HCT116 (cell line): ENCODE measurements around the gene EIPR1. TPM values are rescaled to one million over a fixed set of nuclear protein-coding genes. Genes with fewer than 3 reads are reported as not detected.

Source experiments
- ATAC-seq: fragments of 200-7000 bp; cut with Tn5 transposase; 2 replicates; pipeline ENCODE4 v1.9.1; 2020; ENCODE audit warnings: mild to moderate bottlenecking, moderate library complexity
- BruUV-seq: library from RNA; stranded (reverse); fragments of 400-500 nt; replicated peaks from 2 replicates; lab custom pipeline; 2021; lab: Mats Ljungman, UMichigan
- CTCF ChIA-PET: fragments of 300-600 bp; sonication (Branson Sonifier 250); formaldehyde crosslinking; loops from one replicate; lab custom pipeline; 2021; ENCODE audit warnings: antibody characterized with exemption; lab: Charles Lee
- POLR2A ChIA-PET: fragments of 300-600, 350-600 bp; sonication (Branson Sonifier 250); formaldehyde crosslinking; loops from one replicate; lab custom pipeline; 2021; ENCODE audit warnings: antibody characterized with exemption; lab: Charles Lee
- RAD21 ChIA-PET, 2 experiments: fragments of 300-600 bp; sonication (Branson Sonifier 250); formaldehyde crosslinking; loops; one replicate each; lab custom pipeline; 2023; ENCODE audit warnings: low total read pairs in 2 of 2; ENCODE audit not compliant: uncharacterized antibody in 2 of 2, unreplicated experiment in 2 of 2, low non-redundant PET in 1 of 2; lab: Charles Lee
- DNase-seq: peaks from one replicate; pipeline ENCODE4 v3.0.0-alpha.2; 2010; ENCODE audit warnings: low read depth, low spot score
- H2AFZ ChIP-seq: fragments of 200-600 bp; shearing (Covaris generic), sonication (generic); 2 replicates; pipeline ENCODE4 v1.6.1; 2017; ENCODE audit warnings: low read depth, mixed run types, mixed read lengths, antibody characterized with exemption, low read length; ENCODE audit not compliant: poor library complexity, severe bottlenecking
- H3K27ac ChIP-seq: 2 replicates; pipeline ENCODE4 v1.5.1; 2012; ENCODE audit warnings: low read depth, low read length
- H3K27me3 ChIP-seq: fragments of 200-600 bp; sonication (generic); 2 replicates; pipeline ENCODE4 v1.6.1; 2016; ENCODE audit warnings: mixed run types, low read length, mixed read lengths; ENCODE audit not compliant: insufficient read depth
- H3K36me3 ChIP-seq, 2 experiments: fragments of 200-500 bp in 1 of 2; fragments of 200-600 bp in 1 of 2; sonication (Bioruptor generic) in 1 of 2; sonication (generic) in 1 of 2; 2 replicates each; pipeline versions ENCODE4 v1.5.1 to v1.6.1; 2014 to 2016; ENCODE audit warnings: low read length in 2 of 2, inconsistent platforms in 1 of 2, mixed read lengths in 1 of 2, mixed run types in 1 of 2; ENCODE audit not compliant: insufficient read depth in 2 of 2, control insufficient read depth in 1 of 2
- H3K4me1 ChIP-seq, 2 experiments: fragments of 200-600 bp in 1 of 2; sonication (generic) in 1 of 2; 2 replicates each; pipeline versions ENCODE4 v1.5.1 to v1.6.1; 2012 to 2017; ENCODE audit warnings: low read length in 2 of 2, inconsistent platforms in 1 of 2, mild to moderate bottlenecking in 1 of 2, mixed read lengths in 1 of 2, mixed run types in 1 of 2, moderate library complexity in 1 of 2; ENCODE audit not compliant: insufficient read depth in 2 of 2, control insufficient read depth in 1 of 2
- H3K4me2 ChIP-seq: fragments of 200-600 bp; sonication (generic); 2 replicates; pipeline ENCODE4 v1.6.1; 2017; ENCODE audit warnings: mixed run types, low read length, mixed read lengths
- H3K4me3 ChIP-seq, 2 experiments: fragments of 200-600 bp in 1 of 2; sonication (generic) in 1 of 2; replicated peaks in 1 of 2; 2 replicates each; pipeline ENCODE4 v1.5.1; 2011 to 2016; ENCODE audit warnings: low read length in 2 of 2, control low read depth in 1 of 2, low read depth in 1 of 2, mild to moderate bottlenecking in 1 of 2, mixed read lengths in 1 of 2, mixed run types in 1 of 2
- H3K79me2 ChIP-seq: fragments of 200-600 bp; sonication (generic); 2 replicates; pipeline ENCODE4 v1.6.1; 2017; ENCODE audit warnings: mild to moderate bottlenecking, mixed run types, low read length, moderate library complexity, mixed read lengths; ENCODE audit not compliant: insufficient read depth
- H3K9ac ChIP-seq: fragments of 200-600 bp; sonication (generic); 2 replicates; pipeline ENCODE4 v1.6.1; 2016; ENCODE audit warnings: low read length, mixed read lengths
- H3K9me2 ChIP-seq: fragments of 200-600 bp; sonication (generic), shearing (Covaris generic); 2 replicates; pipeline ENCODE4 v1.6.1; 2017; ENCODE audit warnings: mixed run types, mild to moderate bottlenecking, moderate library complexity; ENCODE audit not compliant: insufficient read depth
- H3K9me3 ChIP-seq, 2 experiments: fragments of 200-500 bp in 1 of 2; fragments of 200-600 bp in 1 of 2; sonication (Bioruptor generic) in 1 of 2; sonication (generic) in 1 of 2; 2 replicates each; pipeline ENCODE4 v1.6.1; 2014 to 2017; ENCODE audit warnings: low read length in 2 of 2, mixed read lengths in 2 of 2, inconsistent platforms in 1 of 2, low read depth in 1 of 2, mild to moderate bottlenecking in 1 of 2, mixed run types in 1 of 2, moderate library complexity in 1 of 2; ENCODE audit not compliant: control insufficient read depth in 1 of 2, insufficient read depth in 1 of 2
- H4K20me1 ChIP-seq: fragments of 200-600 bp; sonication (generic), shearing (Covaris generic); 2 replicates; pipeline ENCODE4 v1.6.1; 2017; ENCODE audit warnings: mixed run types, mild to moderate bottlenecking, moderate library complexity; ENCODE audit not compliant: insufficient read depth
- EGR1 ChIP-seq: IDR thresholded peaks from 2 replicates; pipeline ENCODE4 v1.6.1; 2012; ENCODE audit warnings: low read depth
- EZH2 ChIP-seq: fragments of 200-600 bp; sonication (generic); IDR thresholded peaks from 2 replicates; pipeline ENCODE4 v1.6.1; 2017; ENCODE audit warnings: antibody characterized with exemption, mixed run types
- RAD21 ChIP-seq: IDR thresholded peaks from 2 replicates; pipeline ENCODE4 v1.6.1; 2012; ENCODE audit warnings: low read depth, mild to moderate bottlenecking
- ZNF274 ChIP-seq: fragments of 200-500 bp; sonication (Bioruptor generic); IDR thresholded peaks from 2 replicates; pipeline ENCODE4 v1.6.1; 2014; ENCODE audit warnings: mild to moderate bottlenecking, low read depth, low read length, inconsistent platforms
- intact Hi-C: fragments of 100-400 bp; cut with micrococcal nuclease; formaldehyde crosslinking; loops from 2 replicates; pipeline ENCODE4 v1.10.0; 2022
- total RNA-seq: library from RNA; stranded (reverse); gene quantifications from one replicate; pipeline ENCODE4 v1.2.1, GENCODE V29; 2021; ENCODE audit not compliant: unreplicated experiment
- TF ChIP-seq, protein P1 (sequence below): IDR thresholded peaks from 2 replicates; pipeline ENCODE4 v1.6.1; 2012; ENCODE audit warnings: low read depth

EIPR1 gene
- total RNA-seq, 1 experiment from 2014 or later, result 36.9 TPM

DNA sequence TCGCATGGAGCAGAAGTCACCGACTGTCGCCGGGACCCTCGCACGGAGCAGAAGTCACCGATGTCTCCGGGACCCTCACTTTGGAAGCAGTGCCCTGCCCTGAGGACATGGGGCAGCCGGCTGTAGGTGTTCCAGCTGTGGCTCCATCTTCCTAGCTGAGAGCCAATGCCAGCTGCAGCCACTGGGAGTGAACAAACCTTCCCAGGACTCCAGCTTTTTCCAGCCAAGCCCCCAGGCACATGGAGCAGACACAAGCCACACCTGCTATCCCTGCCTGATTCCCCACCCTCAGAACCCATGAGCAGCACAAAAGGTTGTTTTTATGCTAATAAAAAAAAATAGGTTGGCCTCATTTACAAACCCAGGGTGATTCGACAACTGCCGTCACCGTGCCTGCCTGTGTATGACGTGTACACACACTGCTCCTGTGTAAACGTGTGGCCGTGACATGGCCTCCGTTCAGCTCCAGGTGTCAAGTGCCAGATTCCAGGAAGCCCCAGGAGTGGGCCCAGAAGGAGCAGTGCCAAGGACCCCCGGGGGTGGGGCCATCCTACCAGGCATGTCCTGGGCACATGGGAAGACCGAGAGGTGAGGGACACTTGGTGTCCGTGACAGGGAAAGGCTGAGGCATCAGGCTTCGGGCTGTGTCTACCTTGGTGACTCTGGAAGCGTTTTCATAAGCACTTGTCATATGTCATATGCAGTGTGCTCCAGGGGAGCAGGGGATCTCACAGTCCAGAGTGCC is 91.5 kb downstream of the EIPR1 start:
- no peaks in the 10 kb centered on the region for H3K9me3 ChIP-seq
- BruUV-seq, result no TSS peak
- H3K4me3 ChIP-seq, result no peak overlapping the region
- no peaks in the 10 kb centered on the region for H3K36me3 ChIP-seq
- ATAC-seq, result no peak
- intact Hi-C loops, result no loop called here
- no peak for DNase-seq
- no peak overlapping the region for H3K27ac ChIP-seq
- ChIA-PET RAD21 (no interaction called here), CTCF (no interaction called here), POLR2A (no interaction called here)
- H3K4me1 ChIP-seq, result no peaks in the 10 kb centered on the region
- TF ChIP-seq, protein P1, sequence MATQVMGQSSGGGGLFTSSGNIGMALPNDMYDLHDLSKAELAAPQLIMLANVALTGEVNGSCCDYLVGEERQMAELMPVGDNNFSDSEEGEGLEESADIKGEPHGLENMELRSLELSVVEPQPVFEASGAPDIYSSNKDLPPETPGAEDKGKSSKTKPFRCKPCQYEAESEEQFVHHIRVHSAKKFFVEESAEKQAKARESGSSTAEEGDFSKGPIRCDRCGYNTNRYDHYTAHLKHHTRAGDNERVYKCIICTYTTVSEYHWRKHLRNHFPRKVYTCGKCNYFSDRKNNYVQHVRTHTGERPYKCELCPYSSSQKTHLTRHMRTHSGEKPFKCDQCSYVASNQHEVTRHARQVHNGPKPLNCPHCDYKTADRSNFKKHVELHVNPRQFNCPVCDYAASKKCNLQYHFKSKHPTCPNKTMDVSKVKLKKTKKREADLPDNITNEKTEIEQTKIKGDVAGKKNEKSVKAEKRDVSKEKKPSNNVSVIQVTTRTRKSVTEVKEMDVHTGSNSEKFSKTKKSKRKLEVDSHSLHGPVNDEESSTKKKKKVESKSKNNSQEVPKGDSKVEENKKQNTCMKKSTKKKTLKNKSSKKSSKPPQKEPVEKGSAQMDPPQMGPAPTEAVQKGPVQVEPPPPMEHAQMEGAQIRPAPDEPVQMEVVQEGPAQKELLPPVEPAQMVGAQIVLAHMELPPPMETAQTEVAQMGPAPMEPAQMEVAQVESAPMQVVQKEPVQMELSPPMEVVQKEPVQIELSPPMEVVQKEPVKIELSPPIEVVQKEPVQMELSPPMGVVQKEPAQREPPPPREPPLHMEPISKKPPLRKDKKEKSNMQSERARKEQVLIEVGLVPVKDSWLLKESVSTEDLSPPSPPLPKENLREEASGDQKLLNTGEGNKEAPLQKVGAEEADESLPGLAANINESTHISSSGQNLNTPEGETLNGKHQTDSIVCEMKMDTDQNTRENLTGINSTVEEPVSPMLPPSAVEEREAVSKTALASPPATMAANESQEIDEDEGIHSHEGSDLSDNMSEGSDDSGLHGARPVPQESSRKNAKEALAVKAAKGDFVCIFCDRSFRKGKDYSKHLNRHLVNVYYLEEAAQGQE, result no peak
- no peak for TF ChIP-seq EGR1
- TF ChIP-seq RAD21, result no peak
- TF ChIP-seq ZNF274, result no peak
- TF ChIP-seq EZH2, result no peak
- no peaks in the 10 kb centered on the region for H3K9me2 ChIP-seq
- H2AFZ ChIP-seq, result no peak overlapping the region
- no peak overlapping the region for H3K9ac ChIP-seq
- no peaks in the 10 kb centered on the region for H3K27me3 ChIP-seq
- H4K20me1 ChIP-seq, result no peaks in the 10 kb centered on the region
- no peak overlapping the region for H3K4me2 ChIP-seq
- H3K79me2 ChIP-seq, result peaks cover 8% of the 10 kb centered on the region; the same call in 1 of the 2 replicates
